Measurements from ENCODE around the gene ZG16B. TPM values are rescaled to one million over a fixed set of nuclear protein-coding genes. Genes with fewer than 3 reads are reported as not detected.

Gene ZG16B
- total and polyA plus RNA-seq, 2 of the 8 experiments (the other 6 are each of a cell fraction or from before 2014, with no cell fraction given) = 0.11 TPM; not detected in 1

DNA sequence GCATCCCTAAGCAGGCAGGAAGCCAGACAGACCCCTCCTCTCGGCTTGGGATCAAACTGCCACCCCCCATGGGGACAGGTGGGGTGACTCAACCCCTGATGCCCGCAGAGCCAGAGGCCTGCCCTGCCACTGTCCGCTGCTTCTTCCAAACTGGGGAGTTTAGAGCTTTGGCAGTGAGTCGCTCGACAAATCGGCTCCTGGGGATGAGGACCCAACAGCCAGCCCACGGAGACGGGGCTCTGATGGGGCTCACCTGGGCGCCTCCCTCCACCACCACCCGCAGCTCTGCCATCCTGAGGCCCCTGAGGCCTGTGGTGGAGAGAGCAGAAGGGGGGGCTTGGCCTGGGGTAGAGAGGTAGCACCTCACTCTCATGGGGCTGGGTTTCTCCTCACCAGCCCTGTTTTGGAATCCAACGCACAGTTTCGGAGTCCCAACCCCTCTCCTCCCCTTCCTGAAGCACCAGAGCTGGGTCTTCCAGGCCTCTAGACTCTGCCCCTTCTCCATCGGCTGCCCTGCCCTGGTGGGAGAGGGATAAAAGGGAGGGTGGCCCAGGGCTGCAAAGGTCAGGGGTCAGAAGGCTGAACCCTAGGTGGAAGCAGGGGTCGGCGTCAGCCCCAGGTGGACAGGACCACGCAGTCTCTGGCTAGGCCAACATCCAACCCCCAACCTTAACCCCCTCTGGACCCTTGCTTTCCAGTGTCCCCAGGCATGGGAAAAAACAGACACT, 22.1 kb downstream of the ZG16B start (continued):
- TF ChIP-seq TBP (IDR thresholded peaks at IDR 0.05; ENCODE audit: low read depth, low read length) = no peak
- no peak for TF ChIP-seq TAF7 (optimal IDR thresholded peaks at IDR 0.05; ENCODE audit: borderline replicate concordance, low read depth, low read length)

Data from H1 (cell line).